GM23248 (cell line): ENCODE data around the gene SLC10A4.

Source experiments
- EZH2 ChIP-seq: fragments of 200-600 bp; sonication (generic); IDR thresholded peaks from 2 replicates; pipeline ENCODE4 v1.6.1; 2018; ENCODE audit warnings: antibody characterized with exemption, mild to moderate bottlenecking; ENCODE audit not compliant: insufficient read depth, poor library complexity, severe bottlenecking
- EZH2phosphoT487 ChIP-seq: fragments of 200-600 bp; sonication (generic); IDR thresholded peaks from 2 replicates; pipeline ENCODE4 v1.6.1; 2018; ENCODE audit warnings: antibody characterized with exemption, moderate library complexity, mild to moderate bottlenecking, low read depth; ENCODE audit not compliant: insufficient read depth

- TF ChIP-seq EZH2 (no peak), EZH2phosphoT487 (no peak)
These were observed 20.8 kb downstream of the SLC10A4 start for GRCh38 chr4:48504026-48504330.
